Vagina (tissue), 2 donors: ENCODE measurements around the gene SLC30A3. TPM values are rescaled to one million over a fixed set of nuclear protein-coding genes. Genes with fewer than 3 reads are reported as not detected.

Experiments used
- DNase-seq, 2 donors: peaks; one replicate each; pipeline ENCODE4 v3.0.0-alpha.2; 2017; ENCODE audit errors: extremely low spot score in 2 of 2
- H3K27ac ChIP-seq: fragments of 200-600 bp; sonication (generic); one replicate; pipeline ENCODE4 v1.5.1; 2019
- H3K27me3 ChIP-seq: fragments of 200-600 bp; sonication (generic); one replicate; pipeline ENCODE4 v1.5.1; 2019
- H3K36me3 ChIP-seq, 2 donors: fragments of 200-600 bp; sonication (generic); one replicate each; pipeline ENCODE4 v1.5.1; 2017 to 2019
- H3K4me1 ChIP-seq: fragments of 200-600 bp; sonication (generic); one replicate; pipeline ENCODE4 v1.5.1; 2019
- H3K4me3 ChIP-seq, 2 donors: fragments of 200-600 bp; sonication (generic); 1 replicate in 1 of 2; 2 replicates in 1 of 2; pipeline ENCODE4 v1.5.1; 2016 to 2019
- H3K9me3 ChIP-seq: fragments of 200-600 bp; sonication (generic); one replicate; pipeline ENCODE4 v1.5.1; 2019
- POLR2A ChIP-seq, 2 donors: fragments of 450-650 bp; IDR thresholded peaks; one replicate each; pipeline ENCODE4 v1.6.1; 2017; ENCODE audit warnings: antibody characterized with exemption in 2 of 2, mild to moderate bottlenecking in 2 of 2, moderate library complexity in 2 of 2
- POLR2AphosphoS5 ChIP-seq, 2 donors: sonication (generic); formaldehyde crosslinking; IDR thresholded peaks; one replicate each; pipeline ENCODE4 v1.9.0; 2017; ENCODE audit warnings: antibody characterized with exemption in 2 of 2, mild to moderate bottlenecking in 2 of 2, low read depth in 1 of 2; ENCODE audit not compliant: insufficient read depth in 1 of 2
- intact Hi-C: fragments of 100-400 bp; cut with DNase I; formaldehyde crosslinking; loops from one replicate; pipeline ENCODE4 v1.15.1; 2023
- total RNA-seq: library from RNA; depleted of rRNA; stranded (reverse); fragments of >200 nt; gene quantifications from one replicate; pipeline ENCODE4 v1.2.3, GENCODE V29; 2016
- TF ChIP-seq, protein P1 (sequence below), 3 experiments: fragments of 450-650 bp in 2 of 3; fragments of 200-600 bp in 1 of 3; sonication (generic) in 1 of 3; IDR thresholded peaks; one replicate each; pipeline ENCODE4 v1.5.1; 2017 to 2019; ENCODE audit warnings: antibody characterized with exemption in 3 of 3, mild to moderate bottlenecking in 2 of 3, moderate library complexity in 2 of 3

SLC30A3 gene
- total RNA-seq, 1 donor from 2014 or later: 1.2 TPM

DNA sequence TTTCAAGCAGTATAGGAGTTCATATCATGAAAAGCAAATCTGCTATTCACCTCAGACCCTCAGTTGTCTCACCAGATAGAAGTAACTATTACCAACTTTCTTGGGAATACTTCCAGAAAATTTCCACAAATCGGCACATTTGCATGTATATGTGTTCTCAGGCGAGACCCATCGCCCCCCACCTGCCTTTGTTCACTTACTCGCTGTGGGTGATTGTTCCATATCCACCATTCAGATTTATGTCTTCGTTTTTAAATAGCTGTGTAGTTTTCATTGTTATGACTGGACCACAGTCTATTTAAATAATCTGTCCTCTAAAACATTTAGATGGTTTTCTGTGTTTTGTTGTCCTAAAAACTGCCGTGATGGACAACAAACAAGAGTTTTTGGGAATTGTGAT, 22.6 kb upstream of the SLC30A3 start:
- no peaks in the 10 kb centered on the region for H3K4me1 ChIP-seq
- no peak overlapping the region for H3K27ac ChIP-seq
- intact Hi-C loops: no loop called here
- H3K9me3 ChIP-seq: no peaks in the 10 kb centered on the region
- no peaks in the 10 kb centered on the region for H3K27me3 ChIP-seq
- H3K36me3 ChIP-seq: no peaks in the 10 kb centered on the region
- TF ChIP-seq, protein P1, sequence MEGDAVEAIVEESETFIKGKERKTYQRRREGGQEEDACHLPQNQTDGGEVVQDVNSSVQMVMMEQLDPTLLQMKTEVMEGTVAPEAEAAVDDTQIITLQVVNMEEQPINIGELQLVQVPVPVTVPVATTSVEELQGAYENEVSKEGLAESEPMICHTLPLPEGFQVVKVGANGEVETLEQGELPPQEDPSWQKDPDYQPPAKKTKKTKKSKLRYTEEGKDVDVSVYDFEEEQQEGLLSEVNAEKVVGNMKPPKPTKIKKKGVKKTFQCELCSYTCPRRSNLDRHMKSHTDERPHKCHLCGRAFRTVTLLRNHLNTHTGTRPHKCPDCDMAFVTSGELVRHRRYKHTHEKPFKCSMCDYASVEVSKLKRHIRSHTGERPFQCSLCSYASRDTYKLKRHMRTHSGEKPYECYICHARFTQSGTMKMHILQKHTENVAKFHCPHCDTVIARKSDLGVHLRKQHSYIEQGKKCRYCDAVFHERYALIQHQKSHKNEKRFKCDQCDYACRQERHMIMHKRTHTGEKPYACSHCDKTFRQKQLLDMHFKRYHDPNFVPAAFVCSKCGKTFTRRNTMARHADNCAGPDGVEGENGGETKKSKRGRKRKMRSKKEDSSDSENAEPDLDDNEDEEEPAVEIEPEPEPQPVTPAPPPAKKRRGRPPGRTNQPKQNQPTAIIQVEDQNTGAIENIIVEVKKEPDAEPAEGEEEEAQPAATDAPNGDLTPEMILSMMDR (IDR thresholded peaks at IDR 0.05): no peak
- TF ChIP-seq POLR2AphosphoS5 (IDR thresholded peaks at IDR 0.05; ENCODE audit: insufficient read depth in 1 of 2, low read depth in 1 of 2) (no peak), POLR2A (IDR thresholded peaks at IDR 0.05) (no peak)
- no peak overlapping the region for H3K4me3 ChIP-seq
- no peak for DNase-seq

DNA sequence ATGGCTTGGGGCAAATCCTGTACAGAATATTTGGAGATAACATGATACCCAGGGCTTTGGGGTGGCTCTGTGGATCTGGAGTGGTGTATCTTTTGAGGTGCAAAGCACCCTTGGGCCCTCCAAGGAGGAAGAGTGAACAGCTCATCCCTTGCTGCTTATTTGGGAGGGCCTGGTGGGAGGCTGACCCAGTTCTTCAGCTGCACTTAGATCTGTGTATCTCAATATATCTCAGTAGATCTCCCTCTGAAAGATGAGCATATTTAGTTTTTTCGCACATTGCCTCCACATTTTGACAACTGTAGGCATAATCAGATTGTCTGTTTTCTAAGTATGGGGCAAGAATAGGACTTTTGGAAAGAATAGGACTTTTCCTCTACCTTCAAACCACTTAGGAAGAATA, 22.1 kb upstream of the SLC30A3 start:
- Histone ChIP-seq H3K4me3 (no peak overlapping the region), H3K27me3 (no peaks in the 10 kb centered on the region), H3K27ac (no peak overlapping the region), H3K4me1 (no peaks in the 10 kb centered on the region), H3K9me3 (no peaks in the 10 kb centered on the region), H3K36me3 (no peaks in the 10 kb centered on the region)
- intact Hi-C loops: loop anchor here (5.0 kb wide), 1 partner anchor 188 kb away; no protein-coding TSS in a partner anchor
- TF ChIP-seq, protein P1 (IDR thresholded peaks at IDR 0.05): no peak
- TF ChIP-seq POLR2A (IDR thresholded peaks at IDR 0.05) (no peak), POLR2AphosphoS5 (IDR thresholded peaks at IDR 0.05; ENCODE audit: insufficient read depth in 1 of 2, low read depth in 1 of 2) (no peak)
- no peak for DNase-seq

DNA sequence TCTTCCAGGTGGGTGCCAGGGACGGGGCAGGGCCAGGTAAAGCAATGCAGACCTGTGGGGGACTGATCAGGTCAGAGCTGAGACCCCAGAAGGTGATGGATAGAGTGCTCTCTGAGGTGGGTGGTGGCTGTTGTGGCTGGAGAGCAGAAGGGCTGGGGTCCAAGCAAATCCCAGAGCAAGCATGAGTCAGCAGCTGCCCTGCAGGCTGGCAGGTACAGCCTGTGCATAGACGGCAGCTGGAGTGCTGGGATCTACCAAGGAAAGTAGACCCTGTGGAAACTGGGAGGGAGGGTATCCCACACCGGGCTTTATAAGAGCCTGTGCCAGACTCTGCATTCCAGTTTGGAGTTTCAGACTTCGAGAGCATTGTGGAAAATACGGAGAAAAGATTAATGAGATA, 20.0 kb upstream of the SLC30A3 start:
- DNase-seq: no peak
- intact Hi-C loops: loop anchor here (5.0 kb wide), 1 partner anchor 186 kb away; no protein-coding TSS in a partner anchor
- Histone ChIP-seq H3K36me3 (no peaks in the 10 kb centered on the region), H3K9me3 (no peaks in the 10 kb centered on the region), H3K4me3 (no peak overlapping the region), H3K27ac (no peak overlapping the region), H3K4me1 (no peaks in the 10 kb centered on the region), H3K27me3 (no peaks in the 10 kb centered on the region)
- TF ChIP-seq POLR2A (IDR thresholded peaks at IDR 0.05) (no peak), POLR2AphosphoS5 (IDR thresholded peaks at IDR 0.05; ENCODE audit: insufficient read depth in 1 of 2, low read depth in 1 of 2) (no peak)
- TF ChIP-seq, protein P1 (IDR thresholded peaks at IDR 0.05): no peak

DNA sequence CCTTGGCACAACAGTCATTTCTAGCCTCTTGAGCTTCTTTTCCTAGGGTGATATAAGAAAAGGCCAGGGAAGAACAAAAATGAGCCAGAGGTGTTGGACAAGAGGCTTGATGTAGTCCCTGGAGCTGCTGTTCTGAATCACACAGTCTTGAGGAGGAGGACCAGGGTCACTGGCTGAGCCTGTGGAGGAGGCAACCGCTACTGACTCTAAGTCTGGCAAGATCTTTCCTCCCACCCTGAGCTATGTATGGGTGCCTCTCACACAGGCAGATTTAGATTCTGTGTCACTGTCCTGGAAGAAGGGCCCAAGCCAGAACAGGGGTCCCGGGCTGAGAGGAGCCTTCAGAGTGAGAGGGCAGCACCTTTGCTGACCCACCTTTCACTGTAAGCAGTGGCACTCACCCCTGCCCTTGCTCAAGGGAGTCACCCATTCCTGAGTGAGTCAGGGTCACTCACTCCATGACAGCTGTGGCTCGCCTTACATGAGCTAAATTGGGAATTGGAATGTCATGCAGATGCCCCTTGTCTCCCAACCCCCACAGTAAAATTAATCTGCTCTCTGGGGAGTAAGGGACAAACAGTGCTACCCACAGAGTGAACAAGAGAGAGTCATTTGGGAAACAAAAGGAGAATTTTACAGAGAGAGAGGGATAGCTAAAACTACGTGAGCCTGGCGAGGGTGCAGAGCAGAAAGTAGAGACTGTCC, 19.2 kb upstream of the SLC30A3 start, which contains the start of gene TRIM54:
TRIM54 (plus strand) TSS at position 575 of the 705 bp plus-strand sequence. CDS start 303 bp downstream, outside the sequence.
- no peaks in the 10 kb centered on the region for H3K36me3 ChIP-seq
- H3K27me3 ChIP-seq: no peaks in the 10 kb centered on the region
- DNase-seq: no peak
- no peaks in the 10 kb centered on the region for H3K9me3 ChIP-seq
- H3K27ac ChIP-seq: no peak within 1 kb of the TSS
- TF ChIP-seq, protein P1 (IDR thresholded peaks at IDR 0.05): no peak
- no peak for TF ChIP-seq POLR2AphosphoS5 (IDR thresholded peaks at IDR 0.05; ENCODE audit: insufficient read depth in 1 of 2, low read depth in 1 of 2)
- TF ChIP-seq POLR2A (IDR thresholded peaks at IDR 0.05): no peak
- intact Hi-C loops: loop anchor here (5.0 kb wide), 1 partner anchor 185 kb away; no protein-coding TSS in a partner anchor
- H3K4me1 ChIP-seq: no peaks in the 10 kb centered on the region
- no peak within 1 kb of the TSS for H3K4me3 ChIP-seq

DNA sequence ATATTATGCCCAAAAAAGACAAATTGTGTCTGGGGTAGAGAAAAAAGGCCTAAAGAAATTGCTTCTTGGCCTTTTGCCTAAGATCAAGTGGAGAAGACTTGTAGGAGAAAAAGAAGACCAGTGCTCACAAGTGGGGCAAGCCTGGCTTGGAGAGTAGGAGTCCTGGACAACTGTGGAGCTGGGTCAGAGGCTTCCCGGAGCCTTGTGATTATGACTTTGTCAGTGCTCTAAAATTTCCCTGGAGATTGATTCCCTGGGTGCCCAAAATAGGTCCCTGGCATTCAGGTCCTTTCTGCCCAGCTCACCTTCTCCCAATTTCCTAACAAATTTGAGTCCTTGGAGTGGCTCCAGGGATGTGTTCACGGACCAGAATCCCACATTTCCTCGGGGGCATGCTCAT, 18.6 kb upstream of the SLC30A3 start:
- TF ChIP-seq POLR2A (IDR thresholded peaks at IDR 0.05): no peak
- TF ChIP-seq, protein P1 (IDR thresholded peaks at IDR 0.05): no peak
- Histone ChIP-seq H3K36me3 (no peaks in the 10 kb centered on the region), H3K4me1 (no peaks in the 10 kb centered on the region), H3K27ac (no peak overlapping the region), H3K9me3 (no peaks in the 10 kb centered on the region), H3K4me3 (no peak overlapping the region), H3K27me3 (no peaks in the 10 kb centered on the region)
- intact Hi-C loops: loop anchor here (5.0 kb wide), 1 partner anchor 184 kb away; no protein-coding TSS in a partner anchor
- DNase-seq: no peak
